Progenitor cell of endocrine pancreas (in vitro differentiated cells): ENCODE results near the gene MC1R. TPM values are rescaled to one million over a fixed set of nuclear protein-coding genes. Genes with fewer than 3 reads are reported as not detected.

ENCODE experiments used
- DNase-seq: peaks from one replicate; pipeline ENCODE4 v3.0.0; 2021; ENCODE audit warnings: low spot score; ENCODE audit not compliant: unreplicated experiment
- H3K27ac Mint-ChIP-seq: 2 replicates; pipeline ENCODE4 v1.8.0; 2021; ENCODE audit warnings: mild to moderate bottlenecking, moderate library complexity, mixed read lengths
- H3K27me3 Mint-ChIP-seq: 2 replicates; pipeline ENCODE4 v1.8.0; 2021; ENCODE audit warnings: mixed read lengths
- H3K36me3 Mint-ChIP-seq: 2 replicates; pipeline ENCODE4 v1.8.0; 2022; ENCODE audit warnings: mixed read lengths; ENCODE audit not compliant: insufficient read depth
- H3K4me1 Mint-ChIP-seq: 2 replicates; pipeline ENCODE4 v1.8.0; 2021; ENCODE audit warnings: low read depth, mixed read lengths
- H3K4me3 Mint-ChIP-seq: 2 replicates; pipeline ENCODE4 v1.8.0; 2021; ENCODE audit warnings: low read depth, mild to moderate bottlenecking, moderate library complexity, mixed read lengths
- H3K9me3 Mint-ChIP-seq: 2 replicates; pipeline ENCODE4 v1.8.0; 2021; ENCODE audit warnings: low read depth, mixed read lengths
- CTCF ChIP-seq: fragments of 200-600 bp; sonication (generic); IDR thresholded peaks from one replicate; pipeline ENCODE4 v1.5.0; 2021; ENCODE audit warnings: antibody characterized with exemption, mild to moderate bottlenecking; ENCODE audit not compliant: unreplicated experiment
- total RNA-seq: library from RNA; stranded (reverse); gene quantifications from 2 replicates; pipeline ENCODE4 v1.2.1, GENCODE V29; 2021

MC1R gene
- total RNA-seq, 1 donor from 2014 or later: 4.6 TPM

GRCh38 chr16:89969741-89970410, 51.2 kb downstream of the MC1R start:
- Mint-ChIP-seq H3K36me3 (peaks cover 22% of the 10 kb centered on the region), H3K9me3 (peaks cover 5% of the 10 kb centered on the region), H3K4me3 (no peak overlapping the region), H3K27me3 (no peaks in the 10 kb centered on the region), H3K27ac (no peak overlapping the region), H3K4me1 (peaks cover 10% of the 10 kb centered on the region)
- no peak for TF ChIP-seq CTCF
- DNase-seq: no peak

Other genes starting within 250 kb of the MC1R start
- gene CDK10, start 232.2 kb upstream of the MC1R start, total RNA-seq: 183 and 192 TPM in 2 replicates
- 14.0 and 15.5 TPM in 2 replicates for gene SPATA2L, start 217.2 kb upstream of the MC1R start, total RNA-seq
- gene VPS9D1, start 198.0 kb upstream of the MC1R start, total RNA-seq: 17.4 and 17.9 TPM in 2 replicates
- gene ZNF276, start 197.3 kb upstream of the MC1R start, total RNA-seq: 22.5 and 25.0 TPM in 2 replicates
- 74.5 and 81.6 TPM in 2 replicates for gene FANCA, start 102.2 kb upstream of the MC1R start, total RNA-seq
- 24.2 TPM in 2 replicates for gene SPIRE2, start 90.4 kb upstream of the MC1R start, total RNA-seq
- 177 and 199 TPM in 2 replicates for gene TCF25, start 45.3 kb upstream of the MC1R start, total RNA-seq
- 201 and 211 TPM in 2 replicates for gene TUBB3, start 4.5 kb downstream of the MC1R start, total RNA-seq
- gene DEF8, start 29.9 kb downstream of the MC1R start, total RNA-seq: 67.9 and 72.1 TPM in 2 replicates
- 53.8 and 57.4 TPM in 2 replicates for gene DBNDD1, start 100.6 kb downstream of the MC1R start, total RNA-seq
- gene PRDM7, start 158.5 kb downstream of the MC1R start, total RNA-seq: not detected in 2 replicates